CD4-positive, alpha-beta T cell treated with Interferon gamma for 1 hour (primary cell): ENCODE data around the gene SOX4.
"Not testable (repeated sequence)": the region's sequence is repeated elsewhere in the genome, so short reads cannot be mapped to it uniquely, and the experiment has no call there.

ENCODE experiments used
- DNase-seq: peaks from one replicate; pipeline ENCODE4 v3.0.0-alpha.2; 2020

SOX4 gene

DNA sequence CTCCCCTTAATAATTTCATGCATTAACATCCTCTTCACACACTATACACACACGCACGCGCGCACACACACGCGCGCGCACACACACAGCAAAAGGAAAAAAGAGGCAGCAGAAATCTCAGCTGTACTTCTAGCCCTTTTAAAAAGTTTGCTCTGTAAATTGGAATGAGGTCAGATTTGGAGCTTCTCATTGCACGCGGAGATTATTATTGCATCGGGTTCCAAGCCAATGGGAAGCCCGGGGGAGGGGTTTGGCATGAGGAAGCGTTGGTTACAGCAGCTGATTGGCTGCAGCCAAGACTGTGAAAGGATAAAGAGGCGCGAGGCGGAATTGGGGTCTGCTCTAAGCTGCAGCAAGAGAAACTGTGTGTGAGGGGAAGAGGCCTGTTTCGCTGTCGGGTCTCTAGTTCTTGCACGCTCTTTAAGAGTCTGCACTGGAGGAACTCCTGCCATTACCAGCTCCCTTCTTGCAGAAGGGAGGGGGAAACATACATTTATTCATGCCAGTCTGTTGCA, at the start of gene SOX4:
SOX4 (plus strand) TSS at position 340 of the 515 bp plus-strand sequence. CDS start 784 bp downstream, outside the sequence.
- DNase-seq: peak; percentile 86

- DNase-seq: not testable (repeated sequence)
Observed at GRCh38 chr6:21552286-21552685, 41.3 kb upstream of the SOX4 start.

GRCh38 chr6:21554286-21554685, 39.3 kb upstream of the SOX4 start:
- no peak for DNase-seq

DNA sequence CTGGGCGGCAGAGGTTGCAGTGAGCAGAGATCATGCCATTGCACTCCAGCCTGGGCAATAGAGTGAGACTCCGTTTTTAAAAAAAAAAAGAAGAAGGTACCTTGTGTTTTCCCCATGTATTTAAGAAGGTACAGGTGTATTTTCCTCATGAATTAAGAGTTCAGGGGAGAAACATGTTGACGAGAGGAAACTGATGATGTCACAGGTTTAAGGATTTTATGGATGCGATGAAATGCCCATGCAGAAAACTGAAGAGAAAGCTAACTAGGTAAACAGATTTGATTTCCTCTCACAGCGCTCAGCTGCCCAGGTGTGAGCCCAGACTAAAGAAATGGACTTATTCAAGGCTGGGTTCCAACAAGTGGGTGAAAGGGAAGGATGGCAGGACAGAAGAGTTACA, 38.4 kb upstream of the SOX4 start:
- DNase-seq: no peak

DNA sequence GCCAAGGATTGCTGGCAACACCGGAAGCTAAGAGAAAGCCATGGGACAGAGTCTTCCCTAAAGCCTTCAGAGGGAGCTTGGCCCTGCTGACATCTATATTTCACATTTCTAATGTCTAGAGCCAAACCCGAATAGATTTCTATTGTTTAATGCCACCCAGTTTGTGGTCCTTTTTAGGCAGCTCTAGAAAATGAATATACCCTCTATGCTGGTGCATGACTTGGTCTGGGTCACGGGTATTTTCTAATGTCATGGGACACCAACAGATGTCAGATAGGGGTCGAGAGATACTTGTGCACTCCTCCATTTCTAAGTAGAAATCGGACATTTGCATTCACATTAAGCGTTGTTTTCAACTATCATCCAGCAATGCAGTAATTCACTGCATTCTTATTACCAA, 37.0 kb upstream of the SOX4 start:
- DNase-seq: no peak

- DNase-seq: no peak
Observed at GRCh38 chr6:21556968-21557721, 36.4 kb upstream of the SOX4 start.

DNA sequence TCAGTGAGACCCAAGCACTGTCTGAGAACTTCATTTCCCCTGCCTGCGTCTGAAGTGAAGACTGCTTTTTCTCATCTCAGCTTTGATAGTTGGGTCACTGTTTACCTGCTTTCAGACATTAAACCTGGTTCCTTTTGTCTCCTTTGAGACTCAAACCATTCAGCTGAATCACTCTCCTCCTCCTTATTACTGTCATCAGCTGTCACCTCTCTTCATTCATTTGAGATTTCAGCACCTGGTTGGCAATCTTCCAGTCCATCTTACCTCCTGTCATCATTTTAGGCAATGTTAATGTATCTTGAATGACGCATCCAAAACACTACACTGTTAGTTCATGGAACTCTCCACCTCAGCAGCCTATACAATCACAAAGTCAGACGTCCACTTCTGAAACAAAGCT, 34.3 kb upstream of the SOX4 start:
- no peak for DNase-seq

DNA sequence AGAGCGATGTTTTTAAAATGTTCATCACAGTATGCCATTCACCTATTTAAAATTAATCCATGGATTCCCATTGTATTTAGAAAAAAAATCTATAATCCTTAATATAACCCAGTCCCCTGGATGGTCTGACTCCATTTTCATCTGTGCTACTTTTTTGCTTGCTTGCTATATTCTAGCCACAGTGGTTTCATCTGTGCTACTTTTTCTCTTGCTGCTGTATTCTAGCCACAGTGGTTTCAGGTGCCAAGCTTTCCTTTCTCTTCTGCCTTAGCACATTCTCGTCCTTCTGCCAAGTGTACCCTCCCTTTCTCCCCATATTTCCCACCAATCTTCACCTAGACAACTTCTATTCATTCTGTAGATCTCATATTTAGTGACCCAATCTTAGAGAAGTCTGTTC, 33.3 kb upstream of the SOX4 start:
- no peak for DNase-seq

- no peak for DNase-seq
Observed at GRCh38 chr6:21565431-21565830, 28.1 kb upstream of the SOX4 start.

GRCh38 chr6:21578523-21578922, 15.0 kb upstream of the SOX4 start:
- DNase-seq: no peak

DNA sequence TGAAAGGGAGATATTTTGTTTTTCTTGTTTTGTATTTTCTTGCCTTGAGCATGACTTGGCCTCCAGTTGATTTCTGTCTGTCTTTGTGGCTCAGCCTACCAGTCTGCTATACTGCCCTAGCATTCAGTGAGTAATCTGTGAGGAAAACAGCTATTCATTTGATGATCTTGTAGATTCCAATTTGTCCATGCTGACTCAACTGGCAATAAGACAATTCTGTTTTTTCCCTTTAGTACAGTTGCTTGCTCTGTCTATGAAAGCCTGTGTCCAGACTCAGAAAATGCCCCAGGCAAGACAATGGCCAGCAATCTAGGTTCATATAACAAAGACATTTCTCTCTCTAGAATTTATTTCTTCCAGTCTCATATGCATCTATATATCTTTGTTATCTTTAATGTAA, 10.9 kb upstream of the SOX4 start:
- no peak for DNase-seq

GRCh38 chr6:21586300-21586699, 7.3 kb upstream of the SOX4 start:
- no peak for DNase-seq

DNA sequence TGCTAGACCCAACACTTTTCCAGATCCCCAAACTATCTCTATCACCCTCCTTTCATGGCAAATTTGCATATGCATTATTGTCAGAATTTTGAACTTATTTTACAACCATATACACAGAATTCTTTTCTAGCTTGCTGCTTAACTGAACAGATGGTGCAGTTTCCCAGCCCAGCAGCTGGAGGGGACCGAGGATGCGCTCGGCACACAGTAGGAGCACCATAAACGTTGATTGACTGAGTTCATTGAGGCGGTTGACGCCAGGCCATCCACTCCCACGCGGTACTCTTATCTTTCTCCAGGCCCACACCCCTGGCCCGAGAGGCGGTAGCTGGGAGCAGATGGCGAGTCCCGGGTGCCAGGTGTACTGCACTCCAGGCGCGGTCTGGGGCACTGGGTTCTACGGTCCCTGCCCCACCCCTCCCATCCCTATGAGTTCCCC, 6.8 kb upstream of the SOX4 start:
- no peak for DNase-seq

GRCh38 chr6:21587179-21587960, 6.2 kb upstream of the SOX4 start:
- peak; percentile 22 for DNase-seq

GRCh38 chr6:21587961-21588480, 5.5 kb upstream of the SOX4 start:
- peak; percentile 33 for DNase-seq

DNA sequence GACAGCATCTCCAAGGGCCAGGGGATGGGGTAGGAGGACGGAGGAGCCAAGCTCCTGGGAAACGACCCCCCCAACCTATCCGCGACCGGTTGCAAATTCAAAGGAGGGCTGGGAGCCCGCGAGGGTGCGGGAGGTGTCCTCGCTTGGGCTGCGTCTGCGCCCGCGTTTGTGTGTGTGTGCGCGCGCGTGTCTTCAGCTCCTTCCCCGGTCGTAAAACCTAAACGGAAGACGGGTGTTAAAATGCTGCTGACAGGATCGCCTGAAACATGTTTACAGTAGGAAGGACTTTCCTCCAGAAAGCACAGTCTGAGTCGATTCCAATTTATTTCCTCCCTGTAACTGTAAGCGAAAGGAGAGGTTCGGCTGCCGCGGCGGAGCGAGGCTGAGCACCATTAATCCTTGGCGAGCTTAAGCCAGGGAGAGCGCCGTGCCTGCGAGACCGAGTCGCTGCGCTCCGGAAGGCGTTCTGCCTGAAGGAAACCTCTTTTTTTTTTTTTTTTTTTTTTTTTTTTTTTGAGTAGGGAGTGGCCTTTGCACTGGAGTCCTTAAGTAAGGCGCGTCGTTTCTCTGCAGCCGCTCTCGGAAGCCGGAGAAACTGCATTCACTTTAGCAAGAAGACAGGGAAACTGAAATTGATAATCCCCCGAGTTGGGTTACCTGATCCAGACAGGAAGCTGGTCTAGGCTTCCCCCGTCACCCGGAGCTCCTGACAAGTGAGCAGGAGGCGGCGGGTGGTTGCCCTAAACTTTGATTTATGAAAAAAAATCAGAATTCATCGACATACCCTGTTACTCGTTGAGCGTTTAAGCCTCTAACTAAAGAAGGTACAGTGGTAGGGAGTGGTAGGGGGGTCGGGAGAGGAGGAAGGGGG, 4.8 kb upstream of the SOX4 start:
- peak; percentile 31 for DNase-seq

- DNase-seq: peak; percentile 72
Observed at GRCh38 chr6:21589352-21590345, 3.9 kb upstream of the SOX4 start.

- DNase-seq: no peak
Observed at GRCh38 chr6:21590346-21590745, 3.2 kb upstream of the SOX4 start.

GRCh38 chr6:21591446-21591845, 2.1 kb upstream of the SOX4 start:
- no peak for DNase-seq

- no peak for DNase-seq
Observed at GRCh38 chr6:21592953-21593352, 598 bp upstream of the SOX4 start.

DNA sequence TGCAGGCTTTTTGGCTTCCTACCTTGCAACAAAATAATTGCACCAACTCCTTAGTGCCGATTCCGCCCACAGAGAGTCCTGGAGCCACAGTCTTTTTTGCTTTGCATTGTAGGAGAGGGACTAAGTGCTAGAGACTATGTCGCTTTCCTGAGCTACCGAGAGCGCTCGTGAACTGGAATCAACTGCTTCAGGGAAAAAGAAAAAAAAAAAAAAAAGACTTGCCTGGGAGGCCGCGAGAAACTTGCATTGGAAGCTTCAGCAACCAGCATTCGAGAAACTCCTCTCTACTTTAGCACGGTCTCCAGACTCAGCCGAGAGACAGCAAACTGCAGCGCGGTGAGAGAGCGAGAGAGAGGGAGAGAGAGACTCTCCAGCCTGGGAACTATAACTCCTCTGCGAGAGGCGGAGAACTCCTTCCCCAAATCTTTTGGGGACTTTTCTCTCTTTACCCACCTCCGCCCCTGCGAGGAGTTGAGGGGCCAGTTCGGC, 420 bp downstream of the SOX4 start:
- no peak for DNase-seq
